Measurements from ENCODE around the gene CENPT.

GRCh38 chr16:67860589-67861398 is 13.3 kb upstream of the CENPT start:
- TF ChIP-seq CTCF (IDR thresholded peaks at IDR 0.05) (no peak), POLR2A (IDR thresholded peaks at IDR 0.05) (no peak)

Data from right lobe of liver (tissue), 4 donors.